Mesenchymal stem cell (in vitro differentiated cells and primary cell): ENCODE results near the gene PTK6.
"Not testable (repeated sequence)": the region's sequence is repeated elsewhere in the genome, so short reads cannot be mapped to it uniquely, and the experiment has no call there.

Source experiments
- DNase-seq: peaks from one replicate; pipeline ENCODE4 v3.0.0-alpha.2; 2013
- H2AFZ ChIP-seq: one replicate; pipeline ENCODE4 v1.6.1; 2013; ENCODE audit warnings: low read depth, mild to moderate bottlenecking, control low read depth, inconsistent platforms, low read length, moderate library complexity
- H2AK5ac ChIP-seq: 2 replicates; pipeline ENCODE4 v1.6.1; 2013; ENCODE audit warnings: low read length, moderate library complexity, mild to moderate bottlenecking, inconsistent platforms; ENCODE audit not compliant: severe bottlenecking
- H2BK120ac ChIP-seq: one replicate; pipeline ENCODE4 v1.6.1; 2013; ENCODE audit warnings: low read depth, mild to moderate bottlenecking, inconsistent platforms, low read length, moderate library complexity
- H2BK12ac ChIP-seq, 2 experiments: one replicate each; pipeline ENCODE4 v1.6.1; 2013; ENCODE audit warnings: inconsistent platforms in 2 of 2, low read length in 2 of 2, mild to moderate bottlenecking in 2 of 2, moderate library complexity in 2 of 2, control low read depth in 1 of 2
- H2BK15ac ChIP-seq: one replicate; pipeline ENCODE4 v1.6.1; 2013; ENCODE audit warnings: mild to moderate bottlenecking, low read depth, inconsistent platforms; ENCODE audit not compliant: poor library complexity, severe bottlenecking
- H2BK5ac ChIP-seq: 2 replicates; pipeline ENCODE4 v1.6.1; 2013; ENCODE audit warnings: low read depth, mild to moderate bottlenecking, low read length, control low read depth, inconsistent platforms; ENCODE audit not compliant: poor library complexity, severe bottlenecking
- H3K14ac ChIP-seq, 2 experiments: one replicate each; pipeline ENCODE4 v1.6.1; 2013; ENCODE audit warnings: inconsistent platforms in 2 of 2, low read length in 2 of 2, control low read depth in 1 of 2, mild to moderate bottlenecking in 1 of 2, moderate library complexity in 1 of 2
- H3K18ac ChIP-seq, 2 experiments: one replicate each; pipeline ENCODE4 v1.6.1; 2013; ENCODE audit warnings: inconsistent platforms in 2 of 2, low read length in 2 of 2, control low read depth in 1 of 2, low read depth in 1 of 2, mild to moderate bottlenecking in 1 of 2
- H3K23ac ChIP-seq, 2 experiments: one replicate each; pipeline ENCODE4 v1.6.1; 2013; ENCODE audit warnings: inconsistent platforms in 2 of 2, low read length in 2 of 2, mild to moderate bottlenecking in 2 of 2, moderate library complexity in 2 of 2, control low read depth in 1 of 2
- H3K27ac ChIP-seq: 2 replicates; pipeline ENCODE4 v1.5.1; 2013; ENCODE audit warnings: mild to moderate bottlenecking, moderate library complexity, low read length, control low read depth, inconsistent platforms; ENCODE audit not compliant: poor library complexity, severe bottlenecking
- H3K27me3 ChIP-seq, 2 experiments: 2 replicates each; pipeline versions ENCODE4 v1.6.1 to v1.7.0; 2013; ENCODE audit warnings: low read length in 2 of 2, mild to moderate bottlenecking in 2 of 2, moderate library complexity in 2 of 2, control low read depth in 1 of 2, inconsistent platforms in 1 of 2; ENCODE audit not compliant: control insufficient read depth in 1 of 2, insufficient read depth in 1 of 2
- H3K36me3 ChIP-seq, 2 experiments: 2 replicates each; pipeline versions ENCODE4 v1.6.1 to v1.7.0; 2013; ENCODE audit warnings: low read length in 2 of 2, control low read depth in 1 of 2, inconsistent platforms in 1 of 2, low read depth in 1 of 2, mild to moderate bottlenecking in 1 of 2; ENCODE audit not compliant: insufficient read depth in 2 of 2, control insufficient read depth in 1 of 2
- H3K4ac ChIP-seq, 2 experiments: one replicate each; pipeline ENCODE4 v1.6.1; 2013; ENCODE audit warnings: inconsistent platforms in 2 of 2, low read length in 2 of 2, mild to moderate bottlenecking in 2 of 2, moderate library complexity in 2 of 2, control low read depth in 1 of 2, low read depth in 1 of 2
- H3K4me1 ChIP-seq: 2 replicates; pipeline ENCODE4 v1.6.1; 2013; ENCODE audit warnings: low read depth, low read length, control low read depth; ENCODE audit not compliant: control insufficient read depth, insufficient read depth
- H3K4me2 ChIP-seq: 2 replicates; pipeline ENCODE4 v1.6.1; 2013; ENCODE audit warnings: low read length, mild to moderate bottlenecking, inconsistent platforms; ENCODE audit not compliant: poor library complexity, severe bottlenecking
- H3K4me3 ChIP-seq, 2 experiments: 2 replicates each; pipeline versions ENCODE4 v1.5.1 to v1.7.0; 2013; ENCODE audit warnings: low read length in 2 of 2, mild to moderate bottlenecking in 2 of 2, control low read depth in 1 of 2, low read depth in 1 of 2; ENCODE audit not compliant: insufficient read depth in 1 of 2
- H3K79me1 ChIP-seq: replicated peaks from 2 replicates; pipeline ENCODE4 v1.6.1; 2013; ENCODE audit warnings: mild to moderate bottlenecking, control low read depth, low read length, inconsistent platforms; ENCODE audit not compliant: poor library complexity, severe bottlenecking
- H3K9ac ChIP-seq: 2 replicates; pipeline ENCODE4 v1.7.0; 2013; ENCODE audit warnings: mild to moderate bottlenecking, low read length, moderate library complexity
- H3K9me3 ChIP-seq: 2 replicates; pipeline ENCODE4 v1.7.0; 2013; ENCODE audit warnings: mild to moderate bottlenecking, low read length; ENCODE audit not compliant: control insufficient read depth
- H4K8ac ChIP-seq: one replicate; pipeline ENCODE4 v1.6.1; 2013; ENCODE audit warnings: inconsistent platforms, mild to moderate bottlenecking, low read length, moderate library complexity
- H4K91ac ChIP-seq: one replicate; pipeline ENCODE4 v1.6.1; 2013; ENCODE audit warnings: mild to moderate bottlenecking, low read length, inconsistent platforms
- WGBS: methylation state at CpG from one replicate; pipeline ENCODE4 v1.1.7; 2013; ENCODE audit warnings: mixed read lengths; 5-methylcytosine and 5-hydroxymethylcytosine counted together

PTK6 gene

GRCh38 chr20:63572788-63573646 is 35.8 kb upstream of the PTK6 start:
- H3K9me3 ChIP-seq: no peaks in the 10 kb centered on the region
- WGBS: 97% methylated on average over 29 of the region's 34 CpGs

GRCh38 chr20:63572071-63572787 is 35.1 kb upstream of the PTK6 start:
- Histone ChIP-seq H3K4me3 (no peak overlapping the region), H3K4me2 (no peak overlapping the region), H3K27ac (no peak overlapping the region), H3K23ac (no peak overlapping the region), H3K4me1 (peaks cover 48% of the 10 kb centered on the region), H2BK120ac (no peak overlapping the region), H4K8ac (peak overlapping the region; percentile 9), H2AFZ (no peak overlapping the region), H3K14ac (no peak overlapping the region), H3K4ac (peak overlapping the region in 1 of 2 experiments; percentile 27), H2BK15ac (no peak overlapping the region), H3K36me3 (peaks cover 8 to 43% of the 10 kb centered on the region in 2 experiments), H3K18ac (no peak overlapping the region), H3K79me1 (peaks cover 19% of the 10 kb centered on the region), H2BK12ac (no peak overlapping the region), H3K9ac (no peak overlapping the region), H2BK5ac (no peak overlapping the region), H3K27me3 (peaks cover 0 to under 1% of the 10 kb centered on the region in 2 experiments), H3K9me3 (no peaks in the 10 kb centered on the region), H2AK5ac (no peak overlapping the region), H4K91ac (no peak overlapping the region)
- DNase-seq: no peak
- 96% methylated on average over 48 of the region's 48 CpGs for WGBS

More at GRCh38 chr20:63572788-63573646, 35.8 kb upstream of the PTK6 start:
- Histone ChIP-seq H3K18ac (no peak overlapping the region), H2AFZ (no peak overlapping the region), H3K27ac (no peak overlapping the region), H2BK15ac (peak overlapping the region; percentile 64), H4K8ac (peak overlapping the region; percentile 66), H2BK12ac (peak overlapping the region in 1 of 2 experiments; percentile 33), H4K91ac (peak overlapping the region; percentile 83), H3K4me3 (peak overlapping the region; percentile 71 to 85), H2AK5ac (no peak overlapping the region), H3K4me1 (peaks cover 41% of the 10 kb centered on the region), H3K23ac (peak overlapping the region in 1 of 2 experiments; percentile 29), H2BK120ac (no peak overlapping the region), H3K9ac (peak overlapping the region; percentile 89), H3K14ac (peak overlapping the region in 1 of 2 experiments; percentile 6), H2BK5ac (no peak overlapping the region), H3K4ac (peak overlapping the region; percentile 27 to 32), H3K79me1 (peaks cover 19% of the 10 kb centered on the region), H3K27me3 (peaks cover 0 to 5% of the 10 kb centered on the region in 2 experiments), H3K4me2 (peak overlapping the region; percentile 90), H3K36me3 (peaks cover 8 to 38% of the 10 kb centered on the region in 2 experiments)
- peak; percentile 38 for DNase-seq

GRCh38 chr20:63571087-63571478 is 33.9 kb upstream of the PTK6 start:
- not testable (repeated sequence) for H4K8ac ChIP-seq, H2AFZ ChIP-seq, H3K9ac ChIP-seq, H2BK15ac ChIP-seq, H3K4me3 ChIP-seq, H2AK5ac ChIP-seq, H3K27ac ChIP-seq, DNase-seq, H2BK120ac ChIP-seq, H3K4me2 ChIP-seq, H4K91ac ChIP-seq, H3K9me3 ChIP-seq, H3K23ac ChIP-seq, H3K27me3 ChIP-seq, H3K14ac ChIP-seq, H2BK12ac ChIP-seq, H2BK5ac ChIP-seq, H3K18ac ChIP-seq, H3K4ac ChIP-seq
- 80% methylated on average over 1 of the region's 11 CpGs for WGBS
- Histone ChIP-seq H3K79me1 (peaks cover 20% of the 10 kb centered on the region), H3K36me3 (peaks cover 9 to 55% of the 10 kb centered on the region in 2 experiments), H3K4me1 (peaks cover 48% of the 10 kb centered on the region)
